HT1080 (cell line): Measurements from ENCODE around the gene OR7G3. TPM values are rescaled to one million over a fixed set of nuclear protein-coding genes. Genes with fewer than 3 reads are reported as not detected.

Experiments used
- DNase-seq: peaks from one replicate; pipeline ENCODE4 v3.0.0-alpha.2; 2015; ENCODE audit warnings: low read depth
- small RNA-seq: library from RNA; depleted of rRNA; stranded (forward); fragments of <200 nt; gene quantifications from one replicate; pipeline ENCODE3, GENCODE V24; 2014
- total RNA-seq: library from RNA; depleted of rRNA; stranded (reverse); fragments of >200 nt; shearing (Covaris generic); gene quantifications from 2 replicates; pipeline ENCODE4 v1.2.3, GENCODE V29; 2014; rRNA removed

The OR7G3 gene
- total RNA-seq, 1 experiment from 2014 or later = not detected

GRCh38 chr19:9109959-9110358 lies 16.8 kb downstream of the OR7G3 start:
- DNase-seq = no peak

- DNase-seq = no peak
Observed at GRCh38 chr19:9107375-9107774, 19.4 kb downstream of the OR7G3 start, which contains the start of gene OR7G2. OR7G2 (minus strand) TSS chr19:9107475; CDS start chr19:9103243, 4,232 bp downstream.

GRCh38 chr19:9086761-9087160 lies 40.0 kb downstream of the OR7G3 start, which contains the start of gene OR1M1:
OR1M1 (plus strand) TSS chr19:9087061; CDS start chr19:9093245, 6,184 bp downstream.
- no peak for DNase-seq

DNA sequence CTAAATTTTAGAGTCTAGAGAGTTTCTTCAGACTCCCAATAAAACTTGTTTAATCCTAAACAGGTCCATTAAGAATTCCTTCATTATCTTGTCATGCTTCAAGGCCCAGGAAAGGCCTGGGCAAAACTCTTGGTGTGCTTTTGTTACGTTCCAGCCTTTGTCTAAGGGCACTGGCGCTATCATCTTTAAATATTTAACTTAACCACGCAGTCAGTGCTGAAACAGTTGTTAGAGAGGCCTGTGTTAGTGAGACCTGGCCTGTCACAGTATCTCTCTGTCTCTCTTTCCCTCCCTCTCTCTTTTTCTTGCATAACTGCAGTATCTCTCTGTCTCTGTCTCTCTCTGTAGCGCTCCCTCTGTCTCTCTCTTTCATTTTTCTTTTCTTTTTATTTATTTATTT lies 48.1 kb downstream of the OR7G3 start:
- no peak for DNase-seq

DNA sequence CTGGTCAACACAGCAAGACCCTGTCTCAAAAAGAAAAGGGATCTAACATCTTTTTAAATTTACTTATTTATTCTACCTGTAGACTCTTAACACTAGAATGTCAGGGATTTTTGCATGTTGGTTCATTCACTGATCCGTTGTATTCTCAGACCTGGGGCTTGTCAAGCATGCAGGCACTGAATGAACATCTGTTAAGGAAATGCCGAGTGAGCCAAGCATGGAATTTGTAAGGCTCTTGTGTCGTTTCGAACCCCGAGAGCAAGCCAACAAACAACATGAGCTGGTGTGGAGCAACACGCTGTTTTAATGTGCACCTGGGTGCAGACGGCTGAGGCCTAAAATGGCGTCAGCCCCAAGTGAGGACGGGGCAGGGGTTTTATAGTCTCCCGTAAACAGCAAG lies 49.8 kb downstream of the OR7G3 start:
- no peak for DNase-seq

Small RNA genes lying within 50 kb of the gene (small RNA-seq; reads per million reads assigned to genes)
- not detected for gene OR1M4P

Other genes with a start within 250 kb of the OR7G3 start
- gene MUC16, start 116.5 kb downstream of the OR7G3 start, total RNA-seq = not detected in 2 replicates
- gene OR1M1, start 39.9 kb downstream of the OR7G3 start, total RNA-seq = not detected in 2 replicates
- gene OR7G2, start 19.5 kb downstream of the OR7G3 start, total RNA-seq = not detected in 2 replicates
- gene OR7G1, start 11.2 kb downstream of the OR7G3 start, total RNA-seq = not detected in 2 replicates
- gene ZNF317, start 13.4 kb upstream of the OR7G3 start, total RNA-seq = 21.4 TPM in 2 replicates
- not detected in 2 replicates for gene OR7D2, start 52.0 kb upstream of the OR7G3 start, total RNA-seq
- not detected in 2 replicates for gene OR7D4, start 92.6 kb upstream of the OR7G3 start, total RNA-seq
- gene OR7E24, start 124.0 kb upstream of the OR7G3 start, total RNA-seq = not detected in 2 replicates
- gene ZNF699, start 182.9 kb upstream of the OR7G3 start, total RNA-seq = 1.1 and 2.2 TPM in 2 replicates
- gene ZNF559, start 197.2 kb upstream of the OR7G3 start, total RNA-seq = 7.6 and 8.4 TPM in 2 replicates
- gene ZNF177, start 236.1 kb upstream of the OR7G3 start, total RNA-seq = 0.19 TPM in 1 of 2 replicates, not detected in the other